ENCODE data around the gene ZNF263. TPM values are rescaled to one million over a fixed set of nuclear protein-coding genes. Genes with fewer than 3 reads are reported as not detected.
A peak's percentile ranks its signal among the peaks of the same experiment; 100 is the strongest.

Gene ZNF263
- total RNA-seq (39.7 TPM), polyA plus RNA-seq (35.8 TPM)

DNA sequence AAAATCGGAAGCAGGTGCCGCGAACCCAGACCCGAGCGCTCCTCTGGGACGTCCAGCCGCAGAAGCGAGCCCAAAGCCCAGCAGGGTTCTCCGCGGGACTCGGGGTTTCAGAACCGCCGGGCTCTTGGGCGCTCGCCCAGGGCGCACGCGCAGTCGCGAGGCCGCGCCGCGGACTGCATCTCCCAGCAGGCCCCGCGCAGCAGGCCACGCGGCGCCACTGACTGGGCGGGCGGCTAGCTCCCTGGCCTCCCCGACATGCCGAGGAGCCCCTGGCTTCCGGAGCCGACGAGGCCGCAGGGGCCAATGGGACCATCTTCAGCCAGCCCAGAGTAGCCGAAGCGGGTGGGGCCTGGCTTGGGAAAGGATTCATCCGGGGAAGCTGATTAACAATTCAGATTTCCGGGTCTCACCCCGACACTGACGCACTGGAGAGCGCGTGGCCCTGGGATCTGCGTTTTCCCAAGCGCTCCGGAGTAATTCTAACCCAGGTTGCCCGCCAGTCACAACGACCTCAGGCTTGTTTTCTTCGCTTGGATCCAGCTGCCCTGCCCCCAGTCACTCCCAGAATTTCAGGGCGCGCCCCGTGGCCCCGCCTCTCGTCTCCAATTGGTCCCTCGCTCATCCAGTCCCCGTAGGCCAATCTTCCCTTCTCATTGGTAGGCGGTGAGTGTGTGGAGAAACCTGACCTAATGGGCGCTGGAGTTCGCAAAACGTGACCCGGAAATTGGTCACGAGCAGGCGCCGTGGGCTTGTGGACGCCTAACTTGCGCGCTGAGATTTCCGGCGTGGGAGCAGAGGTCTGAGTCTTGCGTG is at the start of gene ZNF263:
Gene ZNF263, plus strand, starts transcription at position 762 of the 813 bp plus-strand sequence. CDS start 328 bp downstream, outside the sequence.
- Histone ChIP-seq H3K27ac (ENCODE audit: low read depth) (peak within 1 kb of the TSS; percentile 99), H3K4me3 (ENCODE audit: low read depth, low read length) (peak within 1 kb of the TSS; percentile 83), H3K4me1 (ENCODE audit: insufficient read depth) (no peaks in the 10 kb centered on the region), H3K36me3 (ENCODE audit: insufficient read depth) (peaks cover 7% of the 10 kb centered on the region)
- WGBS: under 1% methylated on average over 72 of the region's 72 CpGs
- DNase-seq (ENCODE audit: extremely low spot score): peak; percentile 98

- 2% methylated on average over 18 of the region's 18 CpGs for WGBS
Measured at GRCh38 chr16:3234543-3234856, 48.8 kb upstream of the ZNF263 start.

GRCh38 chr16:3234857-3235561 is 48.3 kb upstream of the ZNF263 start, which contains the start of gene ZNF200:
Gene ZNF200 (minus strand): TSS chr16:3235158. CDS start chr16:3233755, 1,403 bp downstream.
- Histone ChIP-seq H3K4me1 (ENCODE audit: insufficient read depth) (peaks cover 3% of the 10 kb centered on the region), H3K4me3 (ENCODE audit: low read depth, low read length) (peak within 1 kb of the TSS; percentile 66), H3K36me3 (ENCODE audit: insufficient read depth) (peaks cover 9% of the 10 kb centered on the region), H3K27ac (ENCODE audit: low read depth) (peak within 1 kb of the TSS; percentile 95)
- WGBS: under 1% methylated on average over 49 of the region's 59 CpGs
- DNase-seq (ENCODE audit: extremely low spot score): peak; percentile 88

More at GRCh38 chr16:3234543-3234856, 48.8 kb upstream of the ZNF263 start:
- H3K4me3 ChIP-seq (ENCODE audit: low read depth, low read length): peak overlapping the region; percentile 66
- peak overlapping the region; percentile 95 for H3K27ac ChIP-seq (ENCODE audit: low read depth)
- DNase-seq (ENCODE audit: extremely low spot score): no peak
- peaks cover 9% of the 10 kb centered on the region for H3K36me3 ChIP-seq (ENCODE audit: insufficient read depth)
- H3K4me1 ChIP-seq (ENCODE audit: insufficient read depth): peaks cover 3% of the 10 kb centered on the region

GRCh38 chr16:3235856-3236669 is 47.2 kb upstream of the ZNF263 start:
- no peak overlapping the region for H3K4me3 ChIP-seq (ENCODE audit: low read depth, low read length)
- peaks cover 3% of the 10 kb centered on the region for H3K4me1 ChIP-seq (ENCODE audit: insufficient read depth)
- H3K36me3 ChIP-seq (ENCODE audit: insufficient read depth): peaks cover 7% of the 10 kb centered on the region
- no peak for DNase-seq (ENCODE audit: extremely low spot score)
- H3K27ac ChIP-seq (ENCODE audit: low read depth): no peak overlapping the region
- WGBS: 83% methylated on average over 28 of the region's 29 CpGs

DNA sequence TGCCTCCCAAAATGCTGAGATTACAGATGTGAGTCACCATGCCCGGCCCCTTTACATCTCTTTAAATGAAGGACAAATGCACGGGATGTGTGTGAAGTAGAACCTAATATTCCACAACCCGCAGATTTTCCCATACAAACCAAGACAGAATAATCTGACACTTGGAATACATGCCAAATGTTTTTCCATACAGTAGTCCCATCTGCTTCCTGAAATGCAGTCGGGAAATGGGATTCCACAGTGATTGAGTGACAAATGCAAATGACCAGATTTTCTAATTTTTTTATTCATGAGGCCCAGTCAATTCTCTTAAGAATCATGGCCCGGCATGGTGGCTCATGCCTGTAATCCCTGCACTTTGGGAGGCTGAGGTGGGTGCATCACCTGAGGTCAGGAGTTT is 41.5 kb upstream of the ZNF263 start:
- 75% methylated on average over 5 of the region's 5 CpGs for WGBS
- Histone ChIP-seq H3K27ac (ENCODE audit: low read depth) (no peak overlapping the region), H3K4me1 (ENCODE audit: insufficient read depth) (no peaks in the 10 kb centered on the region), H3K36me3 (ENCODE audit: insufficient read depth) (no peaks in the 10 kb centered on the region), H3K4me3 (ENCODE audit: low read depth, low read length) (no peak overlapping the region)
- no peak for DNase-seq (ENCODE audit: extremely low spot score)

DNA sequence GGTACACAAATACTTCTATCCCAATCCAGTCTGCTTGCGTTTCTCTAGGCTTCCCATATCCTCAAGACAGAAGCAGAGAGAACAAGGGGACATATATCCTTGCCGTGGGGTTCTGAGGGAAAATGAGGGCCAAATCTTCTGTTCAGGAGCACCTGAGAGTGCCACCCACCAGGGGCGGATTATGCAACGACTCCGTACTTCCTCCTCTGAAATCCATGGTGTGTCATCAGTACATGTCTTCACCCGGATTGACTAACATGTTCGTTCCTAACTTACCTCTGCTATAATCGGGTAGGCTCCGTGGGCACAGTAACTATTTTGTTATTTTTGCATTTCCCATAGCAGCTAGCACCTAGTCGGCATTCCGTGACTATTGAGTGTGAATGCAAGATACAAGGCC is 40.6 kb upstream of the ZNF263 start:
- Histone ChIP-seq H3K4me1 (ENCODE audit: insufficient read depth) (no peaks in the 10 kb centered on the region), H3K36me3 (ENCODE audit: insufficient read depth) (no peaks in the 10 kb centered on the region), H3K27ac (ENCODE audit: low read depth) (no peak overlapping the region), H3K4me3 (ENCODE audit: low read depth, low read length) (no peak overlapping the region)
- no peak for DNase-seq (ENCODE audit: extremely low spot score)
- WGBS: 82% methylated on average over 11 of the region's 11 CpGs

DNA sequence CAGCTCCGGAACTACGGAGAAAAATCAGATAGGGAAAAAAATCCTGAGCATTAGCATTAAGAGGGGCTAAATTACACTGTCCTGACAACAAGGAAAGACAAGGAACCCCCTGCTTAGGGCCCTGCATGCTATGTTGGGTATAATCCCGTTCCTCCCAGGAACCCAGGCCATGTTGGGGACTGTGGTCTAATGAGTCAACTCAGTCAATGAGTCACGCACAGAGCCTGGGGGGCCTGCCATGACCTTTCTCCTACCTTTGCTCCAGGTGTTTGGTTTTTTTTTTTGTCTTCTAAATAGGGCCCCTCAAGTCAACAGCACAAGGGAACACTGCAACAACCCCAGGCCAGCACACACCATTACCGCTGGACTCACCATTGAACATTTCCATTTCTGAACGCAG is 39.4 kb upstream of the ZNF263 start:
- Histone ChIP-seq H3K4me1 (ENCODE audit: insufficient read depth) (no peaks in the 10 kb centered on the region), H3K4me3 (ENCODE audit: low read depth, low read length) (no peak overlapping the region), H3K36me3 (ENCODE audit: insufficient read depth) (no peaks in the 10 kb centered on the region), H3K27ac (ENCODE audit: low read depth) (no peak overlapping the region)
- no peak for DNase-seq (ENCODE audit: extremely low spot score)
- WGBS: 76% methylated on average over 6 of the region's 6 CpGs

- H3K36me3 ChIP-seq (ENCODE audit: insufficient read depth): no peaks in the 10 kb centered on the region
- no peak for DNase-seq (ENCODE audit: extremely low spot score)
- H3K27ac ChIP-seq (ENCODE audit: low read depth): no peak overlapping the region
- no peak overlapping the region for H3K4me3 ChIP-seq (ENCODE audit: low read depth, low read length)
- H3K4me1 ChIP-seq (ENCODE audit: insufficient read depth): no peaks in the 10 kb centered on the region
- WGBS: 75% methylated on average over 7 of the region's 7 CpGs
Measured at GRCh38 chr16:3246002-3246401, 37.3 kb upstream of the ZNF263 start.

GRCh38 chr16:3246876-3247275 is 36.4 kb upstream of the ZNF263 start:
- no peaks in the 10 kb centered on the region for H3K4me1 ChIP-seq (ENCODE audit: insufficient read depth)
- H3K36me3 ChIP-seq (ENCODE audit: insufficient read depth): no peaks in the 10 kb centered on the region
- WGBS: 74% methylated on average over 10 of the region's 10 CpGs
- DNase-seq (ENCODE audit: extremely low spot score): no peak
- no peak overlapping the region for H3K4me3 ChIP-seq (ENCODE audit: low read depth, low read length)
- H3K27ac ChIP-seq (ENCODE audit: low read depth): no peak overlapping the region

- H3K27ac ChIP-seq (ENCODE audit: low read depth): no peak overlapping the region
- no peaks in the 10 kb centered on the region for H3K36me3 ChIP-seq (ENCODE audit: insufficient read depth)
- 83% methylated on average over 5 of the region's 5 CpGs for WGBS
- no peak overlapping the region for H3K4me3 ChIP-seq (ENCODE audit: low read depth, low read length)
- H3K4me1 ChIP-seq (ENCODE audit: insufficient read depth): no peaks in the 10 kb centered on the region
- DNase-seq (ENCODE audit: extremely low spot score): no peak
Measured at GRCh38 chr16:3248596-3248995, 34.7 kb upstream of the ZNF263 start.

- Histone ChIP-seq H3K4me1 (ENCODE audit: insufficient read depth) (no peaks in the 10 kb centered on the region), H3K4me3 (ENCODE audit: low read depth, low read length) (no peak overlapping the region), H3K36me3 (ENCODE audit: insufficient read depth) (no peaks in the 10 kb centered on the region), H3K27ac (ENCODE audit: low read depth) (no peak overlapping the region)
- DNase-seq (ENCODE audit: extremely low spot score): no peak
- 86% methylated on average over 1 of the region's 1 CpG for WGBS
Measured at GRCh38 chr16:3249020-3249419, 34.3 kb upstream of the ZNF263 start.

DNA sequence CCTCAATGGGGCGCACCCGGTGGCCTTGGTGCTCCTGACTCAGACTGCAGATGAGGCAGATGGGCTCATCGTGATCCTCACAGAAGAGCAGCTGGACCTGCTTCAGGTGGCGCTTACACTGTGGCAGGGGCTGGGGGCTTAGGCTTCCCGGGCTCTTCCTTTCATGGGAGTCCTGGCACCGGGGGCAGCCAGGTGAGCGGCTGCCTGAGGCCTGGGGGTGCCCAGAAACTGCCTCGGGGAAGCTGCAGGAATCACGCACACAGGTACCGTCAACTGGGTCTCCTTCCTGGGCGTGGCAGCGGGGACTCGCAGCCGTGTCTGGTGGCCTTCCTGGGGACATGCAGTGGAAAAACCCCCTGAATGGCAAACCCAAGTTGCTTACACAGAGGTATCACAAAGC is 33.8 kb upstream of the ZNF263 start:
- no peak overlapping the region for H3K27ac ChIP-seq (ENCODE audit: low read depth)
- no peak overlapping the region for H3K4me3 ChIP-seq (ENCODE audit: low read depth, low read length)
- 81% methylated on average over 14 of the region's 14 CpGs for WGBS
- H3K36me3 ChIP-seq (ENCODE audit: insufficient read depth): no peaks in the 10 kb centered on the region
- no peaks in the 10 kb centered on the region for H3K4me1 ChIP-seq (ENCODE audit: insufficient read depth)
- DNase-seq (ENCODE audit: extremely low spot score): no peak

DNA sequence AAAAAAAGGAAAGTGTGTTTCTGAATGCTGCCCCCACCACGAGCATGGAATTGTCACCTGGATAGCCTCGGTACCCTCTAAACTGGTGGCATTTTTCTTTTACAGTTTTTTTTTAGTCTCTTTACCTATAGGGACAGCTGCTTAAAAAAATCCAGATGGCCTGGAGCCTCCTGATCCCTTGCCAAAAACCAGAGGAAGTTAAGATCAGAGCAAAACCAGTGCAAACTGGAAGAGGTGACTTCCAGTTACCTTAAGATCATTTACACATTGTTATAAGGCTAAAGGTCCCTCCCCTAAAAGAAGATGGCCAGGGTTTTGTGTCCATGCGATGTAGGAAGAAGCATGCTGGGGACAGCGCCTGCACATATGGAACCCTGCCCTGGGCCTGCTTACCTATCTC is 30.3 kb upstream of the ZNF263 start:
- 75% methylated on average over 4 of the region's 4 CpGs for WGBS
- H3K36me3 ChIP-seq (ENCODE audit: insufficient read depth): no peaks in the 10 kb centered on the region
- H3K4me1 ChIP-seq (ENCODE audit: insufficient read depth): no peaks in the 10 kb centered on the region
- H3K27ac ChIP-seq (ENCODE audit: low read depth): no peak overlapping the region
- no peak overlapping the region for H3K4me3 ChIP-seq (ENCODE audit: low read depth, low read length)
- no peak for DNase-seq (ENCODE audit: extremely low spot score)

Data from urinary bladder (tissue), 4 donors.